ENCODE measurements around the gene TNRC6B.

The TNRC6B gene

DNA sequence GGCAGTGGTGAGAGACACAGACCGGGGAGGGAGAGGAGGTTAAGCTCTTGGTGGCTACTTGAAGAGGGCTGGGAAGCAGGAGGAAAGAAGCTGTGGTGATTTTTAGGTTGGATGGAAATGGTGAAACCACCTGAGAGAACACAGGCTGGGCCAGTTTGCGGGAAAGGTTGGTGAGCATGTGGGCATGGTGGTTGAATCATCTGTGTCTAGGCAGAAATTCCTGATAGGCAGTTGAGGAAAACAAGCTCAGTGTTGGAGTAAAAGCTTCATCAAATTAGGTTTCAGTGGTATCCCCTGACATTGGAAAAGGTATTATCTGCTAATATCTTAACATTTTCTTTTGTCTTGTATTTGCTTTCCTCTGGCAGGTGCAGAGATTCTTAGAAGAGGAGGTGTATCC lies 188.3 kb downstream of the TNRC6B start:
- H3K27me3 ChIP-seq (replicated peaks; ENCODE audit: insufficient read depth, low read length) = no peaks in the 10 kb centered on the region
- no peak for DNase-seq
- H3K4me2 ChIP-seq (ENCODE audit: low read depth, low read length) = no peak overlapping the region
- H3K27ac ChIP-seq (ENCODE audit: low read length) = no peak overlapping the region
- no peak overlapping the region for H3K9ac ChIP-seq (ENCODE audit: low read length)
- peaks cover 5% of the 10 kb centered on the region for H3F3A ChIP-seq (ENCODE audit: insufficient read depth, low read length)
- no peaks in the 10 kb centered on the region for H3K4me1 ChIP-seq (ENCODE audit: low read length)
- H3K9me3 ChIP-seq (replicated peaks; ENCODE audit: insufficient read depth, low read length) = no peaks in the 10 kb centered on the region
- H3K9me2 ChIP-seq (replicated peaks; ENCODE audit: insufficient read depth, low read length) = no peaks in the 10 kb centered on the region
- TF ChIP-seq EZH2 (optimal IDR thresholded peaks at IDR 0.05; ENCODE audit: low read depth, low read length) (no peak), CTCF (IDR thresholded peaks at IDR 0.05; ENCODE audit: low read length) (no peak), EZH2phosphoT487 (IDR thresholded peaks at IDR 0.05; ENCODE audit: low read length) (no peak)
- no peak overlapping the region for H2AFZ ChIP-seq (ENCODE audit: low read length)
- H3K79me2 ChIP-seq (ENCODE audit: low read length) = peaks cover 6% of the 10 kb centered on the region
- H3K4me3 ChIP-seq (ENCODE audit: low read length) = no peak overlapping the region
- H3K36me3 ChIP-seq (replicated peaks; ENCODE audit: insufficient read depth, low read length) = peaks cover 20% of the 10 kb centered on the region
- no peaks in the 10 kb centered on the region for H4K20me1 ChIP-seq (ENCODE audit: insufficient read depth, low read length)

DNA sequence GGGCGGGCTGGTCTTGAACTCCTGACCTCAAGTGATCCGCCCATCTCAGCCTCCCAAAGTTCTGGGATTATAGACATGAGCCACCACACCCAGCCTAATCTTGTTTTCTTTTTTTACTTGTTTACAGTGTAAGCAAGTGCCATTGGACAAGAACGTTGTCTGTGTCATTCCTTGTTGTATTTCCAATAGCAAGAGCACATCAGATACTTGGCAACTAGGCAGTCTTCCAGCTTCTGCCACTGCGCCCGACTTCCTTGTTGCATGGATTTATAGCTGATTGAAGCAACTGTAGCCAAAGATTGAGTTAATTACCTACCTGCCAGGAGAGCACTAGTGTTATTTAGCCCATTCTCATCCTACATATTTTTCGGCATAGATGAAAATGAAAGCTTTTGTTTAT lies 189.6 kb downstream of the TNRC6B start:
- peaks cover 14% of the 10 kb centered on the region for H3K79me2 ChIP-seq (ENCODE audit: low read length)
- H3K9me2 ChIP-seq (replicated peaks; ENCODE audit: insufficient read depth, low read length) = no peaks in the 10 kb centered on the region
- no peak overlapping the region for H3K4me2 ChIP-seq (ENCODE audit: low read depth, low read length)
- DNase-seq = no peak
- H3F3A ChIP-seq (ENCODE audit: insufficient read depth, low read length) = peaks cover 5% of the 10 kb centered on the region
- no peaks in the 10 kb centered on the region for H3K27me3 ChIP-seq (replicated peaks; ENCODE audit: insufficient read depth, low read length)
- H3K36me3 ChIP-seq (replicated peaks; ENCODE audit: insufficient read depth, low read length) = peaks cover 8% of the 10 kb centered on the region
- H4K20me1 ChIP-seq (ENCODE audit: insufficient read depth, low read length) = no peaks in the 10 kb centered on the region
- H2AFZ ChIP-seq (ENCODE audit: low read length) = no peak overlapping the region
- H3K9me3 ChIP-seq (replicated peaks; ENCODE audit: insufficient read depth, low read length) = no peaks in the 10 kb centered on the region
- TF ChIP-seq EZH2 (optimal IDR thresholded peaks at IDR 0.05; ENCODE audit: low read depth, low read length) (no peak), CTCF (IDR thresholded peaks at IDR 0.05; ENCODE audit: low read length) (no peak), EZH2phosphoT487 (IDR thresholded peaks at IDR 0.05; ENCODE audit: low read length) (no peak)
- H3K4me3 ChIP-seq (ENCODE audit: low read length) = no peak overlapping the region
- no peak overlapping the region for H3K27ac ChIP-seq (ENCODE audit: low read length)
- no peak overlapping the region for H3K9ac ChIP-seq (ENCODE audit: low read length)
- H3K4me1 ChIP-seq (ENCODE audit: low read length) = no peaks in the 10 kb centered on the region

GRCh38 chr22:40368016-40368415 lies 190.3 kb downstream of the TNRC6B start:
- Histone ChIP-seq H3K27me3 (replicated peaks; ENCODE audit: insufficient read depth, low read length) (no peaks in the 10 kb centered on the region), H3K9me2 (replicated peaks; ENCODE audit: insufficient read depth, low read length) (no peaks in the 10 kb centered on the region), H3F3A (ENCODE audit: insufficient read depth, low read length) (peaks cover 5% of the 10 kb centered on the region), H3K4me1 (ENCODE audit: low read length) (no peaks in the 10 kb centered on the region), H3K27ac (ENCODE audit: low read length) (no peak overlapping the region), H3K9ac (ENCODE audit: low read length) (no peak overlapping the region), H3K4me2 (ENCODE audit: low read depth, low read length) (no peak overlapping the region), H3K79me2 (ENCODE audit: low read length) (peaks cover 18% of the 10 kb centered on the region), H3K9me3 (replicated peaks; ENCODE audit: insufficient read depth, low read length) (no peaks in the 10 kb centered on the region), H3K4me3 (ENCODE audit: low read length) (no peak overlapping the region), H2AFZ (ENCODE audit: low read length) (no peak overlapping the region), H4K20me1 (ENCODE audit: insufficient read depth, low read length) (no peaks in the 10 kb centered on the region), H3K36me3 (replicated peaks; ENCODE audit: insufficient read depth, low read length) (peaks cover 4% of the 10 kb centered on the region)
- DNase-seq = no peak
- TF ChIP-seq EZH2 (optimal IDR thresholded peaks at IDR 0.05; ENCODE audit: low read depth, low read length) (no peak), EZH2phosphoT487 (IDR thresholded peaks at IDR 0.05; ENCODE audit: low read length) (no peak), CTCF (IDR thresholded peaks at IDR 0.05; ENCODE audit: low read length) (no peak)
